Smooth muscle cell (in vitro differentiated cells): Measurements from ENCODE around the gene TPRG1. TPM values are rescaled to one million over a fixed set of nuclear protein-coding genes. Genes with fewer than 3 reads are reported as not detected.

Experiments
- DNase-seq: peaks from one replicate; lab custom pipeline; 2025; ENCODE audit not compliant: unreplicated experiment; lab: John Stamatoyannopoulos, UW
- H2AFZ ChIP-seq: fragments of 200-600 bp; sonication (generic); 2 replicates; pipeline ENCODE4 v1.6.0; 2016; ENCODE audit warnings: antibody characterized with exemption, low read depth, mild to moderate bottlenecking
- H3F3A ChIP-seq: fragments of 200-600 bp; sonication (generic); 2 replicates; pipeline ENCODE4 v1.6.0; 2017; ENCODE audit warnings: antibody characterized with exemption, low read depth
- H3K27ac ChIP-seq: fragments of 200-600 bp; sonication (generic); 2 replicates; pipeline ENCODE4 v1.5.1; 2016; ENCODE audit warnings: low read depth, mild to moderate bottlenecking
- H3K27me3 ChIP-seq: fragments of 200-600 bp; sonication (generic); 2 replicates; pipeline ENCODE4 v1.6.1; 2016; ENCODE audit warnings: low read depth, mild to moderate bottlenecking
- H3K36me3 ChIP-seq: fragments of 200-600 bp; sonication (generic); 2 replicates; pipeline ENCODE4 v1.5.1; 2016; ENCODE audit warnings: low read depth
- H3K4me1 ChIP-seq: fragments of 200-600 bp; sonication (generic); 2 replicates; pipeline ENCODE4 v1.5.1; 2016; ENCODE audit warnings: low read depth
- H3K4me2 ChIP-seq: fragments of 200-600 bp; sonication (generic); 2 replicates; pipeline ENCODE4 v1.6.0; 2016; ENCODE audit warnings: mild to moderate bottlenecking
- H3K4me3 ChIP-seq: fragments of 200-600 bp; sonication (generic); 2 replicates; pipeline ENCODE4 v1.5.1; 2016; ENCODE audit warnings: mild to moderate bottlenecking
- H3K79me2 ChIP-seq: fragments of 200-600 bp; sonication (generic); 2 replicates; pipeline ENCODE4 v1.6.0; 2016; ENCODE audit warnings: low read depth, mild to moderate bottlenecking
- H3K9ac ChIP-seq: fragments of 200-600 bp; sonication (generic); 2 replicates; pipeline ENCODE4 v1.6.0; 2016; ENCODE audit warnings: low read depth
- H3K9me3 ChIP-seq: fragments of 200-600 bp; sonication (generic); replicated peaks from 2 replicates; pipeline ENCODE4 v1.5.1; 2016; ENCODE audit warnings: low read depth
- H4K20me1 ChIP-seq: fragments of 200-600 bp; sonication (generic); 2 replicates; pipeline ENCODE4 v1.6.0; 2016; ENCODE audit warnings: low read depth
- CTCF ChIP-seq: fragments of 200-600 bp; sonication (generic); IDR thresholded peaks from 2 replicates; pipeline ENCODE4 v1.5.1; 2017; ENCODE audit warnings: borderline replicate concordance, mild to moderate bottlenecking, antibody characterized with exemption; ENCODE audit not compliant: insufficient read depth, poor library complexity, severe bottlenecking
- WGBS: methylation state at CpG from one replicate; pipeline ENCODE4 v1.1.7; 2016; ENCODE audit warnings: low lambda C conversion rate; 5-methylcytosine and 5-hydroxymethylcytosine counted together
- polyA plus RNA-seq: library from polyadenylated mRNA; unstranded; fragments of >200 nt; fragmentation: Nextera tagmentation; extraction: Ambion mirVana; gene quantifications from 2 replicates; pipeline ENCODE4 v1.2.1, GENCODE V29; 2016
- total RNA-seq: library from RNA; depleted of rRNA; stranded (reverse); fragments of >200 nt; gene quantifications from 2 replicates; pipeline ENCODE4 v1.2.3, GENCODE V29; 2014

TPRG1 gene
- total and polyA plus RNA-seq, 2 experiments from 2014 or later = 0.65 to 3.2 TPM

- no peak overlapping the region for H3K27ac ChIP-seq
These were observed 194.1 kb downstream of the TPRG1 start for GRCh38 chr3:189365609-189366564.

GRCh38 chr3:189368384-189368783 lies 196.6 kb downstream of the TPRG1 start:
- H3K4me2 ChIP-seq = no peak overlapping the region
- H3K27me3 ChIP-seq = no peaks in the 10 kb centered on the region
- no peak overlapping the region for H3K4me3 ChIP-seq
- no peaks in the 10 kb centered on the region for H3K79me2 ChIP-seq
- no peak for TF ChIP-seq CTCF
- DNase-seq = no peak
- H4K20me1 ChIP-seq = no peaks in the 10 kb centered on the region
- no peaks in the 10 kb centered on the region for H3K36me3 ChIP-seq
- 87% methylated on average over 4 of the region's 4 CpGs for WGBS
- H3K27ac ChIP-seq = no peak overlapping the region
- H2AFZ ChIP-seq = no peak overlapping the region
- no peak overlapping the region for H3K9ac ChIP-seq
- no peaks in the 10 kb centered on the region for H3K9me3 ChIP-seq
- H3F3A ChIP-seq = no peaks in the 10 kb centered on the region
- H3K4me1 ChIP-seq = no peaks in the 10 kb centered on the region

More at GRCh38 chr3:189365609-189366564, 194.1 kb downstream of the TPRG1 start:
- H3F3A ChIP-seq = no peaks in the 10 kb centered on the region
- no peaks in the 10 kb centered on the region for H3K9me3 ChIP-seq
- DNase-seq = no peak
- no peak for TF ChIP-seq CTCF
- no peaks in the 10 kb centered on the region for H3K4me1 ChIP-seq
- no peaks in the 10 kb centered on the region for H3K27me3 ChIP-seq
- no peak overlapping the region for H3K9ac ChIP-seq
- WGBS = 88% methylated on average over 3 of the region's 3 CpGs
- no peaks in the 10 kb centered on the region for H3K36me3 ChIP-seq
- no peaks in the 10 kb centered on the region for H4K20me1 ChIP-seq
- no peak overlapping the region for H2AFZ ChIP-seq
- H3K79me2 ChIP-seq = no peaks in the 10 kb centered on the region
- H3K4me3 ChIP-seq = no peak overlapping the region
- no peak overlapping the region for H3K4me2 ChIP-seq

- Histone ChIP-seq H2AFZ (no peak overlapping the region), H3K27ac (no peak overlapping the region), H3K9ac (no peak overlapping the region), H3K4me2 (no peak overlapping the region), H3K27me3 (no peaks in the 10 kb centered on the region), H3K4me1 (no peaks in the 10 kb centered on the region), H3K4me3 (no peak overlapping the region), H3K36me3 (no peaks in the 10 kb centered on the region), H4K20me1 (no peaks in the 10 kb centered on the region), H3K9me3 (no peaks in the 10 kb centered on the region), H3K79me2 (no peaks in the 10 kb centered on the region), H3F3A (no peaks in the 10 kb centered on the region)
- WGBS = 84% methylated on average over 5 of the region's 5 CpGs
- no peak for DNase-seq
- TF ChIP-seq CTCF = no peak
These were observed 197.9 kb downstream of the TPRG1 start for GRCh38 chr3:189369636-189370035.

DNA sequence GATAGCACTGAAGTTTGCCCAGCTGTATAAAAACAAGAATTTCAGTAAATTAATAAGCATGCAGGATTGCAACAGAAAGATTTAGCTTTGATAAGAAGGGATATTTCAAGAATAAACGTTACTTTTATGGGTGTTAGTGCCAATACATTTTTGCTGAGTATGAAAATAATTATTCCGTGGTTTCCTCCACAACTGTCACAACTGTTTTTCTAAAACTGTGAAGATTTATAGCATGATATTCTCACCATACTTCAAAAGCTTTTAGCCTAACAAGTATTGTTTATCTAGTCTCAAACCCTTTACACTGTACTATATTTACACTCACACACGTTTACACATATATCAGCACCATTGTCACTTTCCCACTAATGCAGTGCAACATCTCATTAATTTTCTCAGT lies 200.5 kb downstream of the TPRG1 start:
- Histone ChIP-seq H3K4me1 (no peaks in the 10 kb centered on the region), H3K27me3 (no peaks in the 10 kb centered on the region), H3K27ac (no peak overlapping the region), H2AFZ (no peak overlapping the region), H3K4me3 (no peak overlapping the region), H3K36me3 (no peaks in the 10 kb centered on the region), H3K79me2 (no peaks in the 10 kb centered on the region), H3K9me3 (no peaks in the 10 kb centered on the region), H4K20me1 (no peaks in the 10 kb centered on the region), H3K4me2 (no peak overlapping the region), H3F3A (no peaks in the 10 kb centered on the region), H3K9ac (no peak overlapping the region)
- WGBS = 42% methylated on average over 3 of the region's 3 CpGs
- TF ChIP-seq CTCF = no peak
- DNase-seq = no peak
